HG02763 (cell line): ENCODE data around the gene TSPAN7.

ENCODE experiments used
- ATAC-seq: cut with Tn5 transposase; IDR thresholded peaks from one replicate; pipeline ENCODE4 v1.9.1; 2021; ENCODE audit warnings: mild to moderate bottlenecking, moderate library complexity; ENCODE audit not compliant: unreplicated experiment

Gene TSPAN7

GRCh38 chrX:38678821-38679220 lies 117.5 kb downstream of the TSPAN7 start:
- ATAC-seq = no peak

- ATAC-seq = no peak
Observed at GRCh38 chrX:38679695-38680094, 118.4 kb downstream of the TSPAN7 start.

GRCh38 chrX:38682095-38682494 lies 120.8 kb downstream of the TSPAN7 start:
- ATAC-seq = no peak

GRCh38 chrX:38692961-38693360 lies 131.6 kb downstream of the TSPAN7 start:
- ATAC-seq = no peak

GRCh38 chrX:38694394-38694793 lies 133.1 kb downstream of the TSPAN7 start:
- no peak for ATAC-seq

- no peak for ATAC-seq
Observed at GRCh38 chrX:38697461-38697860, 136.1 kb downstream of the TSPAN7 start.

- ATAC-seq = no peak
Observed at GRCh38 chrX:38699121-38699520, 137.8 kb downstream of the TSPAN7 start.

- ATAC-seq = no peak
Observed at GRCh38 chrX:38699696-38700095, 138.4 kb downstream of the TSPAN7 start.

GRCh38 chrX:38701073-38701472 lies 139.7 kb downstream of the TSPAN7 start:
- no peak for ATAC-seq

GRCh38 chrX:38704146-38704882 lies 143.0 kb downstream of the TSPAN7 start:
- no peak for ATAC-seq

GRCh38 chrX:38717871-38718270 lies 156.5 kb downstream of the TSPAN7 start:
- ATAC-seq = no peak

GRCh38 chrX:38718311-38718710 lies 157.0 kb downstream of the TSPAN7 start:
- no peak for ATAC-seq

GRCh38 chrX:38726612-38727011 lies 165.3 kb downstream of the TSPAN7 start:
- ATAC-seq = no peak

- ATAC-seq = no peak
Observed at GRCh38 chrX:38727668-38728067, 166.3 kb downstream of the TSPAN7 start.

- ATAC-seq = no peak
Observed at GRCh38 chrX:38732866-38733265, 171.5 kb downstream of the TSPAN7 start.
